SK-N-SH (cell line): Measurements from ENCODE around the gene NLRP1. TPM values are rescaled to one million over a fixed set of nuclear protein-coding genes. Genes with fewer than 3 reads are reported as not detected.
A peak's percentile ranks its signal among the peaks of the same experiment; 100 is the strongest.

ENCODE experiments used
- CTCF ChIA-PET: fragments of 300-600, 350-600 bp; formaldehyde crosslinking; extraction: SDS; loops from one replicate; lab custom pipeline; 2021; lab: Yijun Ruan, JAX
- POLR2A ChIA-PET: fragments of 350-600 bp; sonication (Branson Sonifier 250); formaldehyde crosslinking; extraction: SDS; loops from one replicate; lab custom pipeline; 2020; ENCODE audit warnings: antibody characterized with exemption, inconsistent platforms; lab: Yijun Ruan, JAX
- DNase-seq: peaks from one replicate; pipeline ENCODE4 v3.0.0; 2012
- H2AFZ ChIP-seq: fragments of 200-600 bp; sonication (generic); 2 replicates; pipeline ENCODE4 v1.8.1; 2016; ENCODE audit warnings: antibody characterized with exemption, mild to moderate bottlenecking, low read depth
- H3F3A ChIP-seq: fragments of 200-600 bp; sonication (generic); replicated peaks from 2 replicates; pipeline ENCODE3; 2016; ENCODE audit warnings: antibody characterized with exemption, mild to moderate bottlenecking; ENCODE audit not compliant: insufficient read depth
- H3K27ac ChIP-seq, 2 experiments: fragments of 200-500 bp in 1 of 2; fragments of 200-600 bp in 1 of 2; sonication (Bioruptor generic) in 1 of 2; sonication (generic), shearing (Covaris generic) in 1 of 2; 2 replicates each; pipeline versions ENCODE4 v1.5.1 to v1.6.1; 2014 to 2016; ENCODE audit warnings: low read depth in 2 of 2, inconsistent platforms in 1 of 2, low read length in 1 of 2, mild to moderate bottlenecking in 1 of 2, mixed read lengths in 1 of 2
- H3K27me3 ChIP-seq: fragments of 200-600 bp; sonication (generic), shearing (Covaris generic); 2 replicates; pipeline ENCODE4 v1.6.1; 2016; ENCODE audit warnings: mixed run types; ENCODE audit not compliant: insufficient read depth
- H3K36me3 ChIP-seq, 2 experiments: fragments of 200-500 bp in 1 of 2; fragments of 200-600 bp in 1 of 2; sonication (Bioruptor generic) in 1 of 2; sonication (generic) in 1 of 2; replicated peaks in 1 of 2; 2 replicates each; pipeline versions ENCODE3 to v1.5.1; 2014 to 2016; ENCODE audit warnings: low read length in 1 of 2, mild to moderate bottlenecking in 1 of 2; ENCODE audit not compliant: insufficient read depth in 2 of 2, control insufficient read depth in 1 of 2
- H3K4me1 ChIP-seq, 2 experiments: fragments of 200-500 bp in 1 of 2; fragments of 200-600 bp in 1 of 2; sonication (Bioruptor generic) in 1 of 2; sonication (generic), shearing (Covaris generic) in 1 of 2; 2 replicates each; pipeline versions ENCODE4 v1.5.1 to v1.6.1; 2014 to 2016; ENCODE audit warnings: low read depth in 1 of 2, low read length in 1 of 2, mixed run types in 1 of 2; ENCODE audit not compliant: insufficient read depth in 2 of 2, control insufficient read depth in 1 of 2
- H3K4me2 ChIP-seq: fragments of 200-600 bp; sonication (generic), shearing (Covaris generic); 2 replicates; pipeline ENCODE4 v1.6.1; 2017; ENCODE audit warnings: mixed run types
- H3K4me3 ChIP-seq, 2 experiments: fragments of 200-500 bp in 1 of 2; fragments of 200-600 bp in 1 of 2; sonication (Bioruptor generic) in 1 of 2; sonication (generic), shearing (Covaris generic) in 1 of 2; 2 replicates each; pipeline versions ENCODE4 v1.5.1 to v1.8.1; 2014 to 2016; ENCODE audit warnings: low read depth in 2 of 2, inconsistent platforms in 1 of 2, low read length in 1 of 2, mild to moderate bottlenecking in 1 of 2, mixed read lengths in 1 of 2, moderate library complexity in 1 of 2
- H3K79me2 ChIP-seq: fragments of 200-600 bp; sonication (generic); 2 replicates; pipeline ENCODE4 v1.8.1; 2017; ENCODE audit warnings: mild to moderate bottlenecking; ENCODE audit not compliant: insufficient read depth
- H3K9ac ChIP-seq: fragments of 200-600 bp; sonication (generic); 2 replicates; pipeline ENCODE4 v1.6.1; 2017; ENCODE audit warnings: mixed run types
- H3K9me2 ChIP-seq: fragments of 200-600 bp; sonication (generic); 2 replicates; pipeline ENCODE4 v1.6.1; 2017; ENCODE audit warnings: mixed run types
- H3K9me3 ChIP-seq: fragments of 200-600 bp; sonication (generic); 2 replicates; pipeline ENCODE4 v1.6.1; 2017; ENCODE audit warnings: mixed run types, mild to moderate bottlenecking, moderate library complexity
- H4K20me1 ChIP-seq: fragments of 200-600 bp; sonication (generic); 2 replicates; pipeline ENCODE4 v1.6.1; 2017; ENCODE audit warnings: mild to moderate bottlenecking, mixed run types; ENCODE audit not compliant: insufficient read depth
- CHD2 ChIP-seq: fragments of 150-350 bp; IDR thresholded peaks from 2 replicates; pipeline ENCODE4 v1.6.1; 2018; ENCODE audit warnings: low read length; ENCODE audit not compliant: partially characterized antibody
- ELF1 ChIP-seq: IDR thresholded peaks from 2 replicates; pipeline ENCODE4 v1.4.0; 2012
- FOXM1 ChIP-seq: IDR thresholded peaks from 2 replicates; pipeline ENCODE4 v1.4.0; 2012; ENCODE audit warnings: low read depth, mild to moderate bottlenecking
- GABPA ChIP-seq: IDR thresholded peaks from 2 replicates; pipeline ENCODE4 v1.4.0; 2012; ENCODE audit warnings: low read depth, mild to moderate bottlenecking
- GATA2 ChIP-seq: sonication (generic); formaldehyde crosslinking; IDR thresholded peaks from 2 replicates; pipeline ENCODE4 v1.5.0; 2020; ENCODE audit warnings: mild to moderate bottlenecking, missing genetic modification reagents
- JUND ChIP-seq: IDR thresholded peaks from 2 replicates; pipeline ENCODE4 v1.4.0; 2012
- MEF2A ChIP-seq: IDR thresholded peaks from 2 replicates; pipeline ENCODE4 v1.4.0; 2012; ENCODE audit warnings: low read depth, borderline replicate concordance
- NFIC ChIP-seq: IDR thresholded peaks from 2 replicates; pipeline ENCODE4 v1.4.0; 2012; ENCODE audit warnings: borderline replicate concordance
- NRF1 ChIP-seq: IDR thresholded peaks from 2 replicates; pipeline ENCODE4 v1.6.1; 2012; ENCODE audit warnings: low read depth, mild to moderate bottlenecking, low read length
- RCOR1 ChIP-seq: fragments of 150-350 bp; IDR thresholded peaks from 2 replicates; pipeline ENCODE4 v1.6.1; 2017; ENCODE audit warnings: antibody characterized with exemption, low read length
- SIN3A ChIP-seq: IDR thresholded peaks from 2 replicates; pipeline ENCODE4 v1.6.1; 2012; ENCODE audit warnings: low read depth, mild to moderate bottlenecking, low read length, moderate library complexity, borderline replicate concordance
- SMC3 ChIP-seq: IDR thresholded peaks from 2 replicates; pipeline ENCODE4 v1.6.1; 2012; ENCODE audit warnings: low read depth, low read length, improper control_type of control experiment
- TEAD4 ChIP-seq: IDR thresholded peaks from 2 replicates; pipeline ENCODE4 v1.4.0; 2012; ENCODE audit warnings: mild to moderate bottlenecking, borderline replicate concordance; ENCODE audit not compliant: insufficient read depth
- WGBS: methylation state at CpG from one replicate; pipeline ENCODE4 v1.1.6; 2017; ENCODE audit warnings: low lambda C conversion rate; 5-methylcytosine and 5-hydroxymethylcytosine counted together
- polyA plus RNA-seq, 3 experiments: library from polyadenylated mRNA; depleted of rRNA; stranded (reverse); fragments of >200 nt; gene quantifications; 2 replicates each; pipeline ENCODE4 v1.2.3, GENCODE V29; 2012
- TF ChIP-seq, protein P1 (sequence below): IDR thresholded peaks from 2 replicates; pipeline ENCODE4; 2012
- TF ChIP-seq, protein P2 (sequence below): IDR thresholded peaks from 2 replicates; pipeline ENCODE4 v1.4.0; 2012; ENCODE audit warnings: low read depth
- TF ChIP-seq, protein P3 (sequence below): IDR thresholded peaks from 2 replicates; pipeline ENCODE4 v1.4.0; 2012; ENCODE audit warnings: low read depth, borderline replicate concordance
- TF ChIP-seq, protein P4 (sequence below): fragments of 200-600 bp; sonication (generic); IDR thresholded peaks from 2 replicates; pipeline ENCODE4 v1.6.1; 2017; ENCODE audit warnings: antibody characterized with exemption, mild to moderate bottlenecking, moderate library complexity
- TF ChIP-seq, protein P5 (sequence below): IDR thresholded peaks from 2 replicates; pipeline ENCODE4 v1.6.1; 2012; ENCODE audit warnings: mild to moderate bottlenecking, low read depth, low read length, moderate library complexity

The NLRP1 gene
- polyA plus RNA-seq, 1 of the 3 experiments (the other 2 are of a cell fraction) = 51.4 TPM

DNA sequence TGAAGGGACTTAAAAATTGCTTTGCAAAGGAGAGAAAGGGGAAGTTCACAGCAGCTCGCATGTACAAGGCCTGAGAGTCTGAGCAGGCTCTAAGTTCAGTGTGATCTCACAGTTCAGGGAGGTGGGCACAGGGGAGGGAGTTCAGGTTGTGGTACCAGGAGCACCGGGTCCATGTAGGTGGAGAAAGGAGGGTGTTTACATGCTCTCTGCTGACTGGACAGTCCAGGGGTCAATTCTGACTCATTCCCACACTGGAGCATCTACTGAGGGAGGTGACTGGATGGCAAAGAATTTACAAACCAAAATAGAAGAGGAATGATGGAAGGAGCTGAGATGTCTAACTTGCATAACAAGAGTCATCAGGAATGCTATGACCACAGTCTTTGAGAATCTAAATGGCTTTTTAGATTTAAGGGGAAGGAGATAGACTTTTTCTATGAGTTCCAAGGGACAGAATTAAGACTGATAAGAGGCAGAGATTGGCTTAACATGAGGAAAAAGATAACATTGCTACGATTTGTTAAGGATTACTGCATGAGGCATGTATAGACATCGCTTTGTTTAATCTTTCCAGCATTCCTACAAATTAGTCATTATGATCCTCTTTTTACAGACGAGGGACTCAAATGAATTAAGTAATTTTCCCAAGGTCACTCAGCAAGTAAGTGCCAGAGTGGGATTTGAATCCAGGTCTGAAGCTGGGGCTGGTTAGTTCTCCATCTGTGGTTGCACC lies 68.1 kb downstream of the NLRP1 start (continued):
- TF ChIP-seq, protein P1, sequence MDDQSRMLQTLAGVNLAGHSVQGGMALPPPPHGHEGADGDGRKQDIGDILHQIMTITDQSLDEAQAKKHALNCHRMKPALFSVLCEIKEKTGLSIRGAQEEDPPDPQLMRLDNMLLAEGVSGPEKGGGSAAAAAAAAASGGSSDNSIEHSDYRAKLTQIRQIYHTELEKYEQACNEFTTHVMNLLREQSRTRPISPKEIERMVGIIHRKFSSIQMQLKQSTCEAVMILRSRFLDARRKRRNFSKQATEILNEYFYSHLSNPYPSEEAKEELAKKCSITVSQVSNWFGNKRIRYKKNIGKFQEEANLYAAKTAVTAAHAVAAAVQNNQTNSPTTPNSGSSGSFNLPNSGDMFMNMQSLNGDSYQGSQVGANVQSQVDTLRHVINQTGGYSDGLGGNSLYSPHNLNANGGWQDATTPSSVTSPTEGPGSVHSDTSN = peak; percentile 79
- TF ChIP-seq, protein P2, sequence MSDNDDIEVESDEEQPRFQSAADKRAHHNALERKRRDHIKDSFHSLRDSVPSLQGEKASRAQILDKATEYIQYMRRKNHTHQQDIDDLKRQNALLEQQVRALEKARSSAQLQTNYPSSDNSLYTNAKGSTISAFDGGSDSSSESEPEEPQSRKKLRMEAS = peak; percentile 75
- TF ChIP-seq TEAD4 (peak; percentile 93), GATA2 (CRISPR knock-in tag) (no peak), CHD2 (no peak), FOXM1 (peak; percentile 31; the same call in 1 of the 2 replicates), ELF1 (no peak), NRF1 (no peak), JUND (peak; percentile 98)
- TF ChIP-seq, protein P3, sequence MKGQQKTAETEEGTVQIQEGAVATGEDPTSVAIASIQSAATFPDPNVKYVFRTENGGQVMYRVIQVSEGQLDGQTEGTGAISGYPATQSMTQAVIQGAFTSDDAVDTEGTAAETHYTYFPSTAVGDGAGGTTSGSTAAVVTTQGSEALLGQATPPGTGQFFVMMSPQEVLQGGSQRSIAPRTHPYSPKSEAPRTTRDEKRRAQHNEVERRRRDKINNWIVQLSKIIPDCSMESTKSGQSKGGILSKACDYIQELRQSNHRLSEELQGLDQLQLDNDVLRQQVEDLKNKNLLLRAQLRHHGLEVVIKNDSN = no peak
- TF ChIP-seq, all 33 proteins: peak for 14

DNA sequence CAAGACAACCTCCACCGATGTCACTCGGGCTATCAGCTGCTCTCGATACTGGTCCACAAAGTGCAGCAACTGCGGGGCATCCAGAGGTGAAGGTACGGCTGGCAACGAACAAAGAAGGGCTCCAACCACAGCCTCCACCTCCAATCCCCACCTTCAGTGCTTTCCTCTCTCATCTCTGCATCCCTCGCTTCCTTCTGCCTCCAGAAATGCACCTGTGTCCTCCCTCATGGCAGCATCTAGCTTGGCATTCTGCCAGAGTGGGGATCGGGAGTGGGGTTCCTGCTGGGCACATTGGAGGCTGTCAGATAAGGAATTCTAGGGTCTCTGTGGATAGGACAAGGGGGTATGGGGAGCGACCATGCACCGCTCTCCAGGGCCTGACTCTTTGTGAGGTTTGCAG lies 69.3 kb downstream of the NLRP1 start:
- peaks cover 0 to 3% of the 10 kb centered on the region in 2 experiments for H3K36me3 ChIP-seq
- peaks cover 0 to 15% of the 10 kb centered on the region in 2 experiments; a peak in 2 of 4 replicates for H3K4me1 ChIP-seq
- H3K27ac ChIP-seq = peak overlapping the region in 1 of 2 experiments; percentile 95; a peak in 1 of 4 replicates
- no peaks in the 10 kb centered on the region for H3K9me2 ChIP-seq
- H3K9ac ChIP-seq = no peak overlapping the region
- no peak overlapping the region for H3K4me2 ChIP-seq
- H4K20me1 ChIP-seq = no peaks in the 10 kb centered on the region
- no peak for DNase-seq
- H3K79me2 ChIP-seq = no peaks in the 10 kb centered on the region
- no peaks in the 10 kb centered on the region for H3K9me3 ChIP-seq
- 74% methylated on average over 8 of the region's 10 CpGs for WGBS
- ChIA-PET CTCF (interaction anchor here (1.7 kb wide), 1 partner anchor 13 kb away, joined by 8 read pairs; no protein-coding TSS in a partner anchor), POLR2A (no interaction called here)
- peaks cover 27% of the 10 kb centered on the region for H3F3A ChIP-seq
- TF ChIP-seq NFIC (peak; percentile 23; the same call in 1 of the 2 replicates), TEAD4 (no peak)
- no peak overlapping the region for H3K4me3 ChIP-seq
- no peak overlapping the region for H2AFZ ChIP-seq
- no peaks in the 10 kb centered on the region for H3K27me3 ChIP-seq

DNA sequence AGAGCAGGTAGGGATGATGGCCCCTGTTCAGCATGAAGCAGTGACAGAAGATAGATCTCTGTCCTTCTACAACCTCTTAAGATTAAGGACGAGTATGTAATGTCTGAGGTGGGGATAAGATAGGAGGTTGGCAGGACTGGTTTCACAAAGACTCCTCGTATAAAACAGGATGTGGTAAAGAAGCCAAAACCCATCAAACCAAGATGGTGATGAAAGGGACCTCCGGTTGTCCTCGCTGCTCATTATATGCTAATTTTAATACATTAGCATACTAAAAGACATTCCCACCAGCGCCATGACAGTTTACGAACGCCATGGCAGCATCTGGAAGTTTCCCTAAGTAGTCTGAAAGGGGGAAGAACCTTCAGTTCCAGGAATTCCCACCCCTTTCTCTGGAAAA lies 70.7 kb downstream of the NLRP1 start:
- ChIA-PET CTCF (no interaction called here), POLR2A (interaction anchor here (0.6 kb wide), 1 partner anchor 21 kb away, joined by 5 read pairs; no protein-coding TSS in a partner anchor)
- Histone ChIP-seq H3F3A (peaks cover 35% of the 10 kb centered on the region), H3K4me2 (no peak overlapping the region), H3K79me2 (no peaks in the 10 kb centered on the region), H4K20me1 (no peaks in the 10 kb centered on the region), H2AFZ (no peak overlapping the region), H3K9me2 (no peaks in the 10 kb centered on the region), H3K27me3 (no peaks in the 10 kb centered on the region), H3K9me3 (no peaks in the 10 kb centered on the region), H3K36me3 (peaks cover 0 to 3% of the 10 kb centered on the region in 2 experiments), H3K9ac (no peak overlapping the region), H3K4me3 (no peak overlapping the region), H3K27ac (no peak overlapping the region), H3K4me1 (peaks cover 0 to 15% of the 10 kb centered on the region in 2 experiments; a peak in 2 of 4 replicates)
- 76% methylated on average over 7 of the region's 7 CpGs for WGBS
- DNase-seq = no peak
- TF ChIP-seq MEF2A = no peak
- no peak for TF ChIP-seq RCOR1
- TF ChIP-seq FOXM1 = no peak
- TF ChIP-seq, protein P4, sequence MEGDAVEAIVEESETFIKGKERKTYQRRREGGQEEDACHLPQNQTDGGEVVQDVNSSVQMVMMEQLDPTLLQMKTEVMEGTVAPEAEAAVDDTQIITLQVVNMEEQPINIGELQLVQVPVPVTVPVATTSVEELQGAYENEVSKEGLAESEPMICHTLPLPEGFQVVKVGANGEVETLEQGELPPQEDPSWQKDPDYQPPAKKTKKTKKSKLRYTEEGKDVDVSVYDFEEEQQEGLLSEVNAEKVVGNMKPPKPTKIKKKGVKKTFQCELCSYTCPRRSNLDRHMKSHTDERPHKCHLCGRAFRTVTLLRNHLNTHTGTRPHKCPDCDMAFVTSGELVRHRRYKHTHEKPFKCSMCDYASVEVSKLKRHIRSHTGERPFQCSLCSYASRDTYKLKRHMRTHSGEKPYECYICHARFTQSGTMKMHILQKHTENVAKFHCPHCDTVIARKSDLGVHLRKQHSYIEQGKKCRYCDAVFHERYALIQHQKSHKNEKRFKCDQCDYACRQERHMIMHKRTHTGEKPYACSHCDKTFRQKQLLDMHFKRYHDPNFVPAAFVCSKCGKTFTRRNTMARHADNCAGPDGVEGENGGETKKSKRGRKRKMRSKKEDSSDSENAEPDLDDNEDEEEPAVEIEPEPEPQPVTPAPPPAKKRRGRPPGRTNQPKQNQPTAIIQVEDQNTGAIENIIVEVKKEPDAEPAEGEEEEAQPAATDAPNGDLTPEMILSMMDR = no peak
- TF ChIP-seq GATA2 (CRISPR knock-in tag) = no peak
- TF ChIP-seq SIN3A = no peak
- no peak for TF ChIP-seq SMC3
- TF ChIP-seq, protein P5, sequence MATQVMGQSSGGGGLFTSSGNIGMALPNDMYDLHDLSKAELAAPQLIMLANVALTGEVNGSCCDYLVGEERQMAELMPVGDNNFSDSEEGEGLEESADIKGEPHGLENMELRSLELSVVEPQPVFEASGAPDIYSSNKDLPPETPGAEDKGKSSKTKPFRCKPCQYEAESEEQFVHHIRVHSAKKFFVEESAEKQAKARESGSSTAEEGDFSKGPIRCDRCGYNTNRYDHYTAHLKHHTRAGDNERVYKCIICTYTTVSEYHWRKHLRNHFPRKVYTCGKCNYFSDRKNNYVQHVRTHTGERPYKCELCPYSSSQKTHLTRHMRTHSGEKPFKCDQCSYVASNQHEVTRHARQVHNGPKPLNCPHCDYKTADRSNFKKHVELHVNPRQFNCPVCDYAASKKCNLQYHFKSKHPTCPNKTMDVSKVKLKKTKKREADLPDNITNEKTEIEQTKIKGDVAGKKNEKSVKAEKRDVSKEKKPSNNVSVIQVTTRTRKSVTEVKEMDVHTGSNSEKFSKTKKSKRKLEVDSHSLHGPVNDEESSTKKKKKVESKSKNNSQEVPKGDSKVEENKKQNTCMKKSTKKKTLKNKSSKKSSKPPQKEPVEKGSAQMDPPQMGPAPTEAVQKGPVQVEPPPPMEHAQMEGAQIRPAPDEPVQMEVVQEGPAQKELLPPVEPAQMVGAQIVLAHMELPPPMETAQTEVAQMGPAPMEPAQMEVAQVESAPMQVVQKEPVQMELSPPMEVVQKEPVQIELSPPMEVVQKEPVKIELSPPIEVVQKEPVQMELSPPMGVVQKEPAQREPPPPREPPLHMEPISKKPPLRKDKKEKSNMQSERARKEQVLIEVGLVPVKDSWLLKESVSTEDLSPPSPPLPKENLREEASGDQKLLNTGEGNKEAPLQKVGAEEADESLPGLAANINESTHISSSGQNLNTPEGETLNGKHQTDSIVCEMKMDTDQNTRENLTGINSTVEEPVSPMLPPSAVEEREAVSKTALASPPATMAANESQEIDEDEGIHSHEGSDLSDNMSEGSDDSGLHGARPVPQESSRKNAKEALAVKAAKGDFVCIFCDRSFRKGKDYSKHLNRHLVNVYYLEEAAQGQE = no peak
- no peak for TF ChIP-seq ELF1
- no peak for TF ChIP-seq GABPA
